Measurements from ENCODE around the gene GATAD2A.

GATAD2A gene

DNA sequence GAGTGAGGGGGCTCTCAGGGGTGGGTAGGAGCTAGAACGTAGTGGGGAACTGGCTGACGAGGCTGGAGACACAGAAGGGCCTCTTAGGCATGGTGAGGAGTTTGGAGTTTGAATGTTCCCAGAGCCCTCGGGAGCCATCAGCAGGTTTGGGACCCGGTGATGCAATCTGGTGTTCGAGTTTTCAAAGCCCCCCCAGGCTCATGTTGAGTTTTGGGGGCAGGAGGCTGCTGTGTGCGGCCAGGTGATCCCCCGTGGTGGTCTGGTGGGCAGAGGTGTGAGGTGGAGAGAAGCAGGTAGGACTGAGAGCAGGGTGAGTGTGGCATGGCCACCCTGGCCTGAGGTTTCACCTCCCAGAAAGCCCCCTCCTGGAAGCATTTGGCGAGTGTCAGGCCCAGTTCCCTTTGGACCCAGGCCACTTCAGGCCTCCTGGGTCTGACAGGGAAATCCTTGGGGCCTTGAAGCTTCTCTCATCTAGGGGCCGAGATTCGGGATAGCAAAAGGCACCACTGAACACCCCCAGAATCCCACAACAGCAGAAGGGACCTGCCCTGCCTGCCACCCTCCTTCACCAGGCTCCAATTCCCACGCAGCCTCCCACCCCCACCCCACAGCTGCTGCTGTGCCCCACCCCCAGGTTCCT lies 124.4 kb downstream of the GATAD2A start:
- no peak for DNase-seq (ENCODE audit: low read depth)
- TF ChIP-seq, protein P1, sequence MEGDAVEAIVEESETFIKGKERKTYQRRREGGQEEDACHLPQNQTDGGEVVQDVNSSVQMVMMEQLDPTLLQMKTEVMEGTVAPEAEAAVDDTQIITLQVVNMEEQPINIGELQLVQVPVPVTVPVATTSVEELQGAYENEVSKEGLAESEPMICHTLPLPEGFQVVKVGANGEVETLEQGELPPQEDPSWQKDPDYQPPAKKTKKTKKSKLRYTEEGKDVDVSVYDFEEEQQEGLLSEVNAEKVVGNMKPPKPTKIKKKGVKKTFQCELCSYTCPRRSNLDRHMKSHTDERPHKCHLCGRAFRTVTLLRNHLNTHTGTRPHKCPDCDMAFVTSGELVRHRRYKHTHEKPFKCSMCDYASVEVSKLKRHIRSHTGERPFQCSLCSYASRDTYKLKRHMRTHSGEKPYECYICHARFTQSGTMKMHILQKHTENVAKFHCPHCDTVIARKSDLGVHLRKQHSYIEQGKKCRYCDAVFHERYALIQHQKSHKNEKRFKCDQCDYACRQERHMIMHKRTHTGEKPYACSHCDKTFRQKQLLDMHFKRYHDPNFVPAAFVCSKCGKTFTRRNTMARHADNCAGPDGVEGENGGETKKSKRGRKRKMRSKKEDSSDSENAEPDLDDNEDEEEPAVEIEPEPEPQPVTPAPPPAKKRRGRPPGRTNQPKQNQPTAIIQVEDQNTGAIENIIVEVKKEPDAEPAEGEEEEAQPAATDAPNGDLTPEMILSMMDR (IDR thresholded peaks at IDR 0.05; ENCODE audit: low read length, missing control alignments): no peak
- H3K4me3 ChIP-seq (replicated peaks; ENCODE audit: low read depth, low read length): no peak overlapping the region

DNA sequence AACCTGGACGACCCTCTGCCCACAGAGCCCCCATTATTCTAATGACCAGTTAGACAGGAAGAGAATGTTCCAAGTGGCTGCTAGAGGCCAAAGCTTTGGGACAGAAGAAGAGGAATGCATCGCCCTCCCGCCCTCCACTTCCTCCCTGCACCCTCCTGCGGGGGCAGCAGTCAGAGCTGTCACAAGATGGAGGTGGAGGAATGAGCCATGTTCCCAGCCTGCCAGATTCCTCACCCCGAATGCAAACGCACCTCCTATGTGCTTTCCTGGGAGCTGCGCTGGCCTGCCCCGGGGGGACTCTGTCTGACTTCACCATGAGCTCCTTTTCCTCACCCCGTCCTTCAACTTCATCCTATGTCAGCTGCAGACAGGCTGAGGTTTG lies 124.9 kb downstream of the GATAD2A start:
- TF ChIP-seq, protein P1 (IDR thresholded peaks at IDR 0.05; ENCODE audit: low read length, missing control alignments): no peak
- peak; percentile 32 for DNase-seq (ENCODE audit: low read depth)
- no peak overlapping the region for H3K4me3 ChIP-seq (replicated peaks; ENCODE audit: low read depth, low read length)

DNA sequence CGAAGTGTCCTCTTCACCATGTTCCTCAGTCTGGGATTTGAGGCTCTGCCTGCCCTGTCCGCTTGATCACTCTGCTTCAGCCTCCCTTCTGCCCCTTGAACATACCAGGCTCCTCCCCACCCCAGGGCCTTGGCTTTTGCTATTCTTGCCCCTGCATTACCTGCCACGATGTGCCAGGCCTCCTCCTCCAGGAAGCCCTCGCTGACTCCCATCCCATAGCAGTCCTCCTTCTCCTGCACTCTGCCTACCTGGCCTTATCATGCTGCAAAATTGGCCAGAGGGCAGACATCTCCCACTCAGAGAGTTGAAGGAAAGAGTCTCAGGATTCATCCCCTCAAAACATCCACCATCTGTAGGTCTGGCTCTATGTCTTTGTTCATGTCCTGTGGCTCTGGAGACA lies 125.4 kb downstream of the GATAD2A start:
- DNase-seq (ENCODE audit: low read depth): no peak
- no peak overlapping the region for H3K4me3 ChIP-seq (replicated peaks; ENCODE audit: low read depth, low read length)
- TF ChIP-seq, protein P1 (IDR thresholded peaks at IDR 0.05; ENCODE audit: low read length, missing control alignments): no peak

DNA sequence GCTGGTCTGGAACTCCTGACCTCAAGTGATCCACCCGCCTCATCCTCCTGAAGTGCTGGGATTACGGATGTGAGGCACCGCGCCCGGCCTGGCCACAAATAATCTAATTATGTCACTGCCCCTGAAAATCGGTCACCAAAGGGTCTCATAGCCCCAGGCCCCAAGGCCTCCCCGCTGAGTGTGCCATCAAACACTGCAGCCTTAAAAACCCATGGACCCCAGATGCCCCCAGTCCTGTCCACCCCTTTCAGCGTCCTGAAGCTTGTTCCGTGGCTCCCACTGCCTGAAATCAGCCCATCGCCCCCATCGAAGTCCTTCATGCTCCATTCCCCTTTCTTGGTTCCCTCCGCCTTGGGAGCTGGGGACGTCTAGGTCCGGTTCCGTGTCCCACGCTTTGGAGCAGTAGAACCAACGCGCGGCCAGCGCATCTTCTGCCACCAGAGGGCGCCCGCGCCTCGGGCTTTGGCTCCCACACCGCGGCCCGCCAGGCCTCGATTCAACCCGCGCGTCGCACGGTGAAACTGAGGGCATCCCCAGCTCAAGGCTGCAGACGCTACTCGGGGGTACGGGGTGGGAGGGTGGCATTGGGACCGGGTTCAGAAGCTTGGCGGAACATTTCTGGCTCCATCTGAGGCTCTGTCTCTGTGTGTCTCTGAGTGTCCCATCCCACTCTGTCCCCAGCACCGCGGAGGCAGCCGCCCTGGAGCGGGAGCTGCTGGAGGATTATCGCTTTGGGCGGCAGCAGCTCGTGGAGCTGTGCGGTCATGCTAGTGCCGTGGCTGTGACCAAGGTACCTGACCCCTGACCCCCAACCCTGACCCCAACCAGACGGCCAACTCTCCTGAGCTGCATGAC lies 126.7 kb downstream of the GATAD2A start:
- no peak overlapping the region for H3K4me3 ChIP-seq (replicated peaks; ENCODE audit: low read depth, low read length)
- TF ChIP-seq, protein P1 (IDR thresholded peaks at IDR 0.05; ENCODE audit: low read length, missing control alignments): peak; percentile 97
- DNase-seq (ENCODE audit: low read depth): peak; percentile 67

DNA sequence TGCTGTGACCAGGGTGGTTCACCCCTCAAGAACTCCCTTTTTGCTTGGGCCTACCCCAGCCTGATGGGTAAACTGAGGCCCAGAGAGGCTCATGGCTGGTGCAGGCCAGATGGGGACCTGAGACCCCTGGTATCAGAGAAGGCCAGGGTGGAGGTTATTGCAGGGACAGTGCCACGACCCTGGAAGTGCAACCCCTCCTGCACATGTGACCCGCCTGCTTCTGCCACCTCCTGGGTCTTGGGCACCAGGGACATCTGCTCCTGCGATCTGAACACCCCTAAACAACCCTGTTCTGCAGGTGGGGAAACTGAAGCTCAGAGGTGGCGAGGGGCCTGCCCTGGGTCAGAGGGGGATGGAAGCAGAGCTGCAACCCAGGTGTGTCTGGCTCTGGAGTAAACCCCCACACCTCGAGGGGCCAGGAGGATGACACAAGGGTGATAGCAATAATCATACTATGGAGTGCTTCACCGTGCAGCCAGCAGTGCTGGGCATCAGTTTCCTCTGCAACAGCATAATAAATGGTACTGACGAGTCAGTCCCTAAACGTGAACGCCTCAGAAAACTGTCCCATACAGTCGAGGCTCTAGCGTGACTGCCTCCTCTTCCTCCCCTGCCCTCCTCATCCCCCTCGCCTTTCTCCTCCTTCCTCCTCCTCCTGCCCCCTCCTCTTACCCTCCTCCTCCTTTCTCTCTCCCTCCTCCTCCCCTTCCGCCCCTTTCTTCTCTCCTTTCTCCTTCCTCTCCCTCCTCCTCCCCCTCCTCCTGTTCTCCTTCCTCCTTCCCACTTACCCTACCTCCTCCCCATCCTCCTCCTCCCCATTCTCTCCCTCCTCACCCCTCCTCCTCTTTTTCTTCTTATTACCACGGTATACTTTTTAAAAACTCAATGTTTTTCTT lies 127.6 kb downstream of the GATAD2A start:
- TF ChIP-seq, protein P1 (IDR thresholded peaks at IDR 0.05; ENCODE audit: low read length, missing control alignments): no peak
- H3K4me3 ChIP-seq (replicated peaks; ENCODE audit: low read depth, low read length): no peak overlapping the region
- DNase-seq (ENCODE audit: low read depth): no peak

DNA sequence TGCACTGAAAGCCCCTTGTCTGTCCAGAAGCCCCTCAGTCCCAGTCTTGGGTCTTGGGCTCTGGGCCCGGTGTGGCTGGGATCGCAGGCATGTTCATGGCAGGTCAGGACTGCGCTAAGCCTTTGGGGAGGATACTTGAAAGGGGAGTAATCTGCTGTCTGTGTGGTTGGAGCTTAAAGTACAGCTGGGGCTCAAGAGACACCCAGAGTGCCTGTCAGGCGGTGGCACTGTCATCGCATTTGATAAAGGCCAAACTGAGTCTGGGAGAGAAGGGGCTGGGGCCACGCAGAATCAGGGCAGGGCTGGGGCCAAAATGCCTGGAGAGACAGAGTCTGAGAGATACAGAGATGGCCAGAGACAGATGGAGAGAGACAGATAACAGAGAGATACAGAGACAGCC lies 128.4 kb downstream of the GATAD2A start:
- H3K4me3 ChIP-seq (replicated peaks; ENCODE audit: low read depth, low read length): no peak overlapping the region
- no peak for DNase-seq (ENCODE audit: low read depth)
- TF ChIP-seq, protein P1 (IDR thresholded peaks at IDR 0.05; ENCODE audit: low read length, missing control alignments): no peak

Data from fibroblast of pulmonary artery (primary cell).